ENCODE measurements around the gene CD79B.
A peak's percentile ranks its signal among the peaks of the same experiment; 100 is the strongest.

CD79B gene

DNA sequence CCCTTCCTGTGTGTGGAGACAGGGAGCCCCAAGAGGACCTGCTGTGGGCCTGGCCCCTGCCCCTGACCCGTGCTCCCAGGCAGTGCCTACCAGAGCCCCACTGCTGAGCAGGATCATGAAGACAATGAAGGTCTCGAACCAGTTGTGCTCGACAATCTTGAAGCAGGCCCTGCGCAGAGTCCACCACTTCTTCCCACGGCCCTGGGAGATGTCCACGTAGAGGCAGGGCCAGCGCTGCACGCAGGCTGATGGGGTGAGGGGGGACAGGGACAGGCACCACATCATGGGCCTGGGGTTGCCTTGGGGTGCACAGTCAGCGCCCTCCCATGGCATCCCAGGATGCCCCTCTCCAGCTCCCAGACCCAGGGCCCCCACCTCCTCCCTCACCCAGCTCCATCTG is 16.4 kb upstream of the CD79B start:
- no peak for DNase-seq
- H3K27ac ChIP-seq (ENCODE audit: low read length): no peak overlapping the region

DNA sequence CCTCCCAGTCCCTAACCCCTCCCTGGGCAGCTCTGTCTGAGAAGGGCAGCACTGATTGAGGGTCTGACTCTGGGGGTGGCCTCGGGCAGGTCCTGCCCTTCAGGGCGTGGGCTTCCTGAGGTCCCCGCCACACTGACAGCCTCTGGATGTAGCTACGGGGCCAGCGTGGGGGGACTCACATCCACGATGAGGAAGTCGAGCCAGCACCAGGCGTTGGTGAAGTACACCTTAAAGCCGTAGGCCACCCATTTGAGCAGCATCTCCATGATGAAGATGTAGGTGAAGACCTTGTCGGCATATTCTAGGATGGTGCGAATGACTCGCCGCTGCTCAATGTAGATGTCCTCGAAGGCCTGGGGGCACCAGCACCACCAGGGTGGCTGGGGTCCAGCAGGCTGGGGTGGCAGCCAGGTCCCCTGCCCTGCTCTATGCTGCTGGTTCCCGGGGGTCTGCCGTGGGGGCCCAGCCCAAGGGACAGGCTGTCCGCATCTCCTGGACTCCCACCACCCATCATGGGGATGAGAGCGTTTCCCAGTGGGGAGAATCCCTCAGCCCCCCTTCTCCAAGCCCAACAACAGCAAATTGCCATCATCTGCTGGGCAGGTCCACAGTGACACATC is 15.7 kb upstream of the CD79B start:
- Histone ChIP-seq H3K27ac (ENCODE audit: low read length) (no peak overlapping the region), H3K9ac (ENCODE audit: low read length) (no peak overlapping the region), H3K9me3 (replicated peaks; ENCODE audit: insufficient read depth, low read length) (no peaks in the 10 kb centered on the region), H4K20me1 (ENCODE audit: insufficient read depth, low read length) (no peaks in the 10 kb centered on the region), H3K4me1 (ENCODE audit: low read length) (peaks cover 3% of the 10 kb centered on the region), H3F3A (ENCODE audit: insufficient read depth, low read length) (no peaks in the 10 kb centered on the region), H2AFZ (ENCODE audit: low read length) (no peak overlapping the region), H3K9me2 (replicated peaks; ENCODE audit: insufficient read depth, low read length) (no peaks in the 10 kb centered on the region), H3K4me3 (ENCODE audit: low read length) (no peak overlapping the region), H3K4me2 (ENCODE audit: low read depth, low read length) (no peak overlapping the region), H3K27me3 (replicated peaks; ENCODE audit: insufficient read depth, low read length) (peaks cover 1% of the 10 kb centered on the region; the same call in 1 of the 2 replicates), H3K36me3 (replicated peaks; ENCODE audit: insufficient read depth, low read length) (no peaks in the 10 kb centered on the region), H3K79me2 (ENCODE audit: low read length) (no peaks in the 10 kb centered on the region)
- TF ChIP-seq EZH2 (optimal IDR thresholded peaks at IDR 0.05; ENCODE audit: low read depth, low read length) (no peak), EZH2phosphoT487 (IDR thresholded peaks at IDR 0.05; ENCODE audit: low read length) (no peak)
- TF ChIP-seq, protein P1, sequence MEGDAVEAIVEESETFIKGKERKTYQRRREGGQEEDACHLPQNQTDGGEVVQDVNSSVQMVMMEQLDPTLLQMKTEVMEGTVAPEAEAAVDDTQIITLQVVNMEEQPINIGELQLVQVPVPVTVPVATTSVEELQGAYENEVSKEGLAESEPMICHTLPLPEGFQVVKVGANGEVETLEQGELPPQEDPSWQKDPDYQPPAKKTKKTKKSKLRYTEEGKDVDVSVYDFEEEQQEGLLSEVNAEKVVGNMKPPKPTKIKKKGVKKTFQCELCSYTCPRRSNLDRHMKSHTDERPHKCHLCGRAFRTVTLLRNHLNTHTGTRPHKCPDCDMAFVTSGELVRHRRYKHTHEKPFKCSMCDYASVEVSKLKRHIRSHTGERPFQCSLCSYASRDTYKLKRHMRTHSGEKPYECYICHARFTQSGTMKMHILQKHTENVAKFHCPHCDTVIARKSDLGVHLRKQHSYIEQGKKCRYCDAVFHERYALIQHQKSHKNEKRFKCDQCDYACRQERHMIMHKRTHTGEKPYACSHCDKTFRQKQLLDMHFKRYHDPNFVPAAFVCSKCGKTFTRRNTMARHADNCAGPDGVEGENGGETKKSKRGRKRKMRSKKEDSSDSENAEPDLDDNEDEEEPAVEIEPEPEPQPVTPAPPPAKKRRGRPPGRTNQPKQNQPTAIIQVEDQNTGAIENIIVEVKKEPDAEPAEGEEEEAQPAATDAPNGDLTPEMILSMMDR (IDR thresholded peaks at IDR 0.05; ENCODE audit: low read length): no peak
- no peak for DNase-seq

More for the DNA sequence above, 16.4 kb upstream of the CD79B start:
- H3K4me2 ChIP-seq (ENCODE audit: low read depth, low read length): no peak overlapping the region
- no peaks in the 10 kb centered on the region for H4K20me1 ChIP-seq (ENCODE audit: insufficient read depth, low read length)
- H2AFZ ChIP-seq (ENCODE audit: low read length): no peak overlapping the region
- H3K4me3 ChIP-seq (ENCODE audit: low read length): no peak overlapping the region
- no peaks in the 10 kb centered on the region for H3K9me3 ChIP-seq (replicated peaks; ENCODE audit: insufficient read depth, low read length)
- H3K79me2 ChIP-seq (ENCODE audit: low read length): no peaks in the 10 kb centered on the region
- TF ChIP-seq EZH2phosphoT487 (IDR thresholded peaks at IDR 0.05; ENCODE audit: low read length): no peak
- H3K9ac ChIP-seq (ENCODE audit: low read length): no peak overlapping the region
- no peaks in the 10 kb centered on the region for H3K9me2 ChIP-seq (replicated peaks; ENCODE audit: insufficient read depth, low read length)
- H3K27me3 ChIP-seq (replicated peaks; ENCODE audit: insufficient read depth, low read length): no peaks in the 10 kb centered on the region; the same call in 1 of the 2 replicates
- H3F3A ChIP-seq (ENCODE audit: insufficient read depth, low read length): no peaks in the 10 kb centered on the region
- H3K4me1 ChIP-seq (ENCODE audit: low read length): peaks cover 3% of the 10 kb centered on the region
- H3K36me3 ChIP-seq (replicated peaks; ENCODE audit: insufficient read depth, low read length): no peaks in the 10 kb centered on the region

DNA sequence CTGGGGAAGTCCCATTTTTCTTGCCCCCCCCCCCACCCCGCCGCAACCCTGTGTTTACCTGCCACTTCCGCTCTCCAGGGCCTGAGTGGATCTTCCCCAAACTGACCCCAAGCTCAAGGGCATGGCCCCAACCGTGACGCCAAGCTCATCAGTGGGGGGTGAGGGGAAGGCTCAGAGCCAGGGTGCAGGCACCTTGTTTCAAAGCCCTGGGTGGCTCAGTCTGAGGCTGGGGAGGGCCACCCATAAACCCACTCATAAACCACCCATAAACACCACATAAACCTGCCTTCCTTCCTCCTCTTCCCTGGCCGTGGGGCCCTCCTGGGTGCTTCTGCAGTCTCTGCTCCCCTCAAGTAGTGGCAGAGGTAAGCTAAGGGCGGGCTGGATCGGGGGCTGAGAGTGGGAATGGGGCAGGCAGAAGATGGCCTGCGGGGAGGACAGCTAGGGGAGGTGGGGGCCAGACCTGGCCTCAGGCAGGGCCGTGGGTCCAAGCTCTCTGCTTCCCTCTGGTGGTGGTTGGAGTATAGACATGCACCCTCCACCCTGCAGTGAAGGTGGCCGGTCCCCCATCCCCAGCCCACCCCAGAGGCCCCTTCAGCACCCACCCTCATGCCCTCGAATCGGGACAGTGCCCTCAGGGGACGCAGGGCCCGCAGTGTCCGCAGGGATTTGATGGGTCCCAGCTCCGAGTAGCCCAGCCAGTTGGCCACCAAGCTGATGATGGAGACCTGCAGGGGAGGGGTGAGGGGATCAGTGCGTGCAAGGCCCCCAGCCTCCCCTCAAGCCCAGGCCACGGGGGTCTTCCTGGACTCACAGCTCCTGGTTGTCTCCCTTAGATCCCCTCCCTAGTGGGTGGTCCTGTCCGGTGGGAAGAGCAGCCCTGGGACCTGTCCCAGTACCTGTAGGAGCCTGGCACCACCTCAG is 14.6 kb upstream of the CD79B start:
- Histone ChIP-seq H3K79me2 (ENCODE audit: low read length) (no peaks in the 10 kb centered on the region), H3K4me1 (ENCODE audit: low read length) (peaks cover 3% of the 10 kb centered on the region), H3K27me3 (replicated peaks; ENCODE audit: insufficient read depth, low read length) (peaks cover 12% of the 10 kb centered on the region; the same call in 1 of the 2 replicates), H3K36me3 (replicated peaks; ENCODE audit: insufficient read depth, low read length) (no peaks in the 10 kb centered on the region), H3K9me2 (replicated peaks; ENCODE audit: insufficient read depth, low read length) (no peaks in the 10 kb centered on the region), H4K20me1 (ENCODE audit: insufficient read depth, low read length) (no peaks in the 10 kb centered on the region), H3K4me2 (ENCODE audit: low read depth, low read length) (peak overlapping the region; percentile 41; the same call in 1 of the 2 replicates), H3K27ac (ENCODE audit: low read length) (no peak overlapping the region), H3K4me3 (ENCODE audit: low read length) (no peak overlapping the region), H3F3A (ENCODE audit: insufficient read depth, low read length) (no peaks in the 10 kb centered on the region), H3K9me3 (replicated peaks; ENCODE audit: insufficient read depth, low read length) (no peaks in the 10 kb centered on the region), H3K9ac (ENCODE audit: low read length) (no peak overlapping the region; the same call in 1 of the 2 replicates), H2AFZ (ENCODE audit: low read length) (peak overlapping the region; percentile 78)
- DNase-seq: peak; percentile 58
- TF ChIP-seq, protein P1 (IDR thresholded peaks at IDR 0.05; ENCODE audit: low read length): peak; percentile 68
- TF ChIP-seq EZH2 (optimal IDR thresholded peaks at IDR 0.05; ENCODE audit: low read depth, low read length): no peak
